Measurements from ENCODE around the gene MT1G. TPM values are rescaled to one million over a fixed set of nuclear protein-coding genes. Genes with fewer than 3 reads are reported as not detected.
A peak's percentile ranks its signal among the peaks of the same experiment; 100 is the strongest.

MT1G gene
- total and polyA plus RNA-seq, 4 donors, result 5.3 to 118 (median 31.5) TPM

- 17 to 21% methylated on average over 14 of the region's 14 CpGs for WGBS, 2 donors
- Histone ChIP-seq H3K27ac (ENCODE audit: low read depth in 1 of 2, low read length in 2 of 2) (peak overlapping the region in 1 of 2 donors; percentile 87), H3K4me1 (ENCODE audit: control insufficient read depth in 1 of 2, insufficient read depth in 2 of 2, low read length in 2 of 2) (no peaks in the 10 kb centered on the region), H3K36me3 (ENCODE audit: control insufficient read depth in 1 of 2, insufficient read depth in 2 of 2, low read length in 1 of 2) (no peaks in the 10 kb centered on the region), H3K4me3 (ENCODE audit: low read length in 2 of 2) (peak overlapping the region; percentile 19 to 49), H3K9me3 (ENCODE audit: control insufficient read depth, low read length) (no peaks in the 10 kb centered on the region), H3K27me3 (ENCODE audit: control insufficient read depth in 1 of 2, insufficient read depth in 2 of 2, low read length in 1 of 2) (no peaks in the 10 kb centered on the region)
- ATAC-seq (ENCODE audit: low FRiP score) (no peak), DNase-seq (no peak)
- intact Hi-C loops (cut with DNase I), result no loop called here
Measured at GRCh38 chr16:56631832-56632155, 36.1 kb downstream of the MT1G start.

- H3K27ac ChIP-seq (ENCODE audit: low read depth in 1 of 2, low read length in 2 of 2), result no peak overlapping the region
- ATAC-seq (ENCODE audit: low FRiP score), result no peak
- no peaks in the 10 kb centered on the region for H3K9me3 ChIP-seq (ENCODE audit: control insufficient read depth, low read length)
- no peaks in the 10 kb centered on the region for H3K36me3 ChIP-seq (ENCODE audit: control insufficient read depth in 1 of 2, insufficient read depth in 2 of 2, low read length in 1 of 2)
- no peaks in the 10 kb centered on the region for H3K4me1 ChIP-seq (ENCODE audit: control insufficient read depth in 1 of 2, insufficient read depth in 2 of 2, low read length in 2 of 2)
- H3K27me3 ChIP-seq (ENCODE audit: control insufficient read depth in 1 of 2, insufficient read depth in 2 of 2, low read length in 1 of 2), result no peaks in the 10 kb centered on the region
- intact Hi-C loops (cut with DNase I), result no loop called here
- 93 to 95% methylated on average over 10 of the region's 10 CpGs for WGBS, 2 donors
- DNase-seq, result no peak
- no peak overlapping the region for H3K4me3 ChIP-seq (ENCODE audit: low read length in 2 of 2)
Measured at GRCh38 chr16:56631197-56631596, 36.7 kb downstream of the MT1G start.

GRCh38 chr16:56630134-56630533 lies 37.7 kb downstream of the MT1G start:
- ATAC-seq (ENCODE audit: low FRiP score), result no peak
- no peak overlapping the region for H3K27ac ChIP-seq (ENCODE audit: low read depth in 1 of 2, low read length in 2 of 2)
- no peak for DNase-seq
- H3K36me3 ChIP-seq (ENCODE audit: control insufficient read depth in 1 of 2, insufficient read depth in 2 of 2, low read length in 1 of 2), result no peaks in the 10 kb centered on the region
- H3K4me1 ChIP-seq (ENCODE audit: control insufficient read depth in 1 of 2, insufficient read depth in 2 of 2, low read length in 2 of 2), result no peaks in the 10 kb centered on the region
- intact Hi-C loops (cut with DNase I), result no loop called here
- H3K27me3 ChIP-seq (ENCODE audit: control insufficient read depth in 1 of 2, insufficient read depth in 2 of 2, low read length in 1 of 2), result no peaks in the 10 kb centered on the region
- WGBS, 2 donors, result 89 to 90% methylated on average over 3 of the region's 3 CpGs
- no peaks in the 10 kb centered on the region for H3K9me3 ChIP-seq (ENCODE audit: control insufficient read depth, low read length)
- no peak overlapping the region for H3K4me3 ChIP-seq (ENCODE audit: low read length in 2 of 2)

GRCh38 chr16:56629531-56629930 lies 38.3 kb downstream of the MT1G start:
- Histone ChIP-seq H3K4me3 (ENCODE audit: low read length in 2 of 2) (no peak overlapping the region), H3K36me3 (ENCODE audit: control insufficient read depth in 1 of 2, insufficient read depth in 2 of 2, low read length in 1 of 2) (no peaks in the 10 kb centered on the region), H3K4me1 (ENCODE audit: control insufficient read depth in 1 of 2, insufficient read depth in 2 of 2, low read length in 2 of 2) (no peaks in the 10 kb centered on the region), H3K27me3 (ENCODE audit: control insufficient read depth in 1 of 2, insufficient read depth in 2 of 2, low read length in 1 of 2) (no peaks in the 10 kb centered on the region), H3K9me3 (ENCODE audit: control insufficient read depth, low read length) (no peaks in the 10 kb centered on the region), H3K27ac (ENCODE audit: low read depth in 1 of 2, low read length in 2 of 2) (no peak overlapping the region)
- 83 to 85% methylated on average over 3 of the region's 3 CpGs for WGBS, 2 donors
- ATAC-seq (ENCODE audit: low FRiP score) (no peak), DNase-seq (no peak)
- intact Hi-C loops (cut with DNase I), result no loop called here

GRCh38 chr16:56628486-56629350 lies 39.1 kb downstream of the MT1G start:
- Histone ChIP-seq H3K9me3 (ENCODE audit: control insufficient read depth, low read length) (no peaks in the 10 kb centered on the region), H3K27me3 (ENCODE audit: control insufficient read depth in 1 of 2, insufficient read depth in 2 of 2, low read length in 1 of 2) (no peaks in the 10 kb centered on the region), H3K36me3 (ENCODE audit: control insufficient read depth in 1 of 2, insufficient read depth in 2 of 2, low read length in 1 of 2) (no peaks in the 10 kb centered on the region), H3K27ac (ENCODE audit: low read depth in 1 of 2, low read length in 2 of 2) (peak overlapping the region in 1 of 2 donors; percentile 48), H3K4me3 (ENCODE audit: low read length in 2 of 2) (no peak overlapping the region), H3K4me1 (ENCODE audit: control insufficient read depth in 1 of 2, insufficient read depth in 2 of 2, low read length in 2 of 2) (no peaks in the 10 kb centered on the region)
- ATAC-seq (ENCODE audit: low FRiP score), result no peak
- WGBS, 2 donors, result 73 to 77% methylated on average over 9 of the region's 9 CpGs
- intact Hi-C loops (cut with DNase I), result no loop called here
- DNase-seq, result no peak

- no peaks in the 10 kb centered on the region for H3K4me1 ChIP-seq (ENCODE audit: control insufficient read depth in 1 of 2, insufficient read depth in 2 of 2, low read length in 2 of 2)
- no peaks in the 10 kb centered on the region for H3K27me3 ChIP-seq (ENCODE audit: control insufficient read depth in 1 of 2, insufficient read depth in 2 of 2, low read length in 1 of 2)
- peak overlapping the region; percentile 56 to 71 for H3K4me3 ChIP-seq (ENCODE audit: low read length in 2 of 2)
- peak overlapping the region; percentile 43 to 95 for H3K27ac ChIP-seq (ENCODE audit: low read depth in 1 of 2, low read length in 2 of 2)
- no peak for DNase-seq
- intact Hi-C loops (cut with DNase I), result loop anchor here in 1 of 2 donors (1.0 kb wide), 1 partner anchor 17 kb away; no protein-coding TSS in a partner anchor
- no peaks in the 10 kb centered on the region for H3K36me3 ChIP-seq (ENCODE audit: control insufficient read depth in 1 of 2, insufficient read depth in 2 of 2, low read length in 1 of 2)
- 1 to 6% methylated on average over 7 of the region's 7 CpGs for WGBS, 2 donors
- no peak for ATAC-seq (ENCODE audit: low FRiP score)
- no peaks in the 10 kb centered on the region for H3K9me3 ChIP-seq (ENCODE audit: control insufficient read depth, low read length)
Measured at GRCh38 chr16:56626685-56627084, 41.2 kb downstream of the MT1G start.

GRCh38 chr16:56625943-56626654 lies 41.8 kb downstream of the MT1G start:
- no peaks in the 10 kb centered on the region for H3K27me3 ChIP-seq (ENCODE audit: control insufficient read depth in 1 of 2, insufficient read depth in 2 of 2, low read length in 1 of 2)
- DNase-seq (peak; percentile 82 to 92), ATAC-seq (ENCODE audit: low FRiP score) (peak; percentile 89)
- no peaks in the 10 kb centered on the region for H3K36me3 ChIP-seq (ENCODE audit: control insufficient read depth in 1 of 2, insufficient read depth in 2 of 2, low read length in 1 of 2)
- H3K27ac ChIP-seq (ENCODE audit: low read depth in 1 of 2, low read length in 2 of 2), result peak overlapping the region; percentile 43 to 95
- no peaks in the 10 kb centered on the region for H3K4me1 ChIP-seq (ENCODE audit: control insufficient read depth in 1 of 2, insufficient read depth in 2 of 2, low read length in 2 of 2)
- intact Hi-C loops (cut with DNase I), result loop anchor here in 1 of 2 donors (1.0 kb wide), 1 partner anchor 17 kb away; no protein-coding TSS in a partner anchor
- H3K9me3 ChIP-seq (ENCODE audit: control insufficient read depth, low read length), result no peaks in the 10 kb centered on the region
- 3 to 5% methylated on average over 16 of the region's 16 CpGs for WGBS, 2 donors
- peak overlapping the region; percentile 38 to 71 for H3K4me3 ChIP-seq (ENCODE audit: low read length in 2 of 2)

- Histone ChIP-seq H3K4me1 (ENCODE audit: control insufficient read depth in 1 of 2, insufficient read depth in 2 of 2, low read length in 2 of 2) (no peaks in the 10 kb centered on the region), H3K36me3 (ENCODE audit: control insufficient read depth in 1 of 2, insufficient read depth in 2 of 2, low read length in 1 of 2) (no peaks in the 10 kb centered on the region), H3K27me3 (ENCODE audit: control insufficient read depth in 1 of 2, insufficient read depth in 2 of 2, low read length in 1 of 2) (no peaks in the 10 kb centered on the region), H3K27ac (ENCODE audit: low read depth in 1 of 2, low read length in 2 of 2) (peak within 1 kb of the TSS; percentile 83 to 95), H3K9me3 (ENCODE audit: control insufficient read depth, low read length) (no peaks in the 10 kb centered on the region), H3K4me3 (ENCODE audit: low read length in 2 of 2) (peak within 1 kb of the TSS; percentile 56 to 71)
- ATAC-seq (ENCODE audit: low FRiP score) (peak; percentile 94), DNase-seq (peak; percentile 84 to 93)
- 0 to 1% methylated on average over 57 to 62 of the region's 62 CpGs for WGBS, 2 donors
- intact Hi-C loops (cut with DNase I), result no loop called here
Measured at GRCh38 chr16:56625140-56625942, 42.5 kb downstream of the MT1G start, which contains the start of gene MT1E. Gene MT1E (plus strand): TSS chr16:56625781. CDS start chr16:56625852, 71 bp downstream.

All from aorta (tissue), 5 donors.